Vagina (tissue), 2 donors: ENCODE measurements around the gene DIPK1B.

Experiments
- POLR2AphosphoS5 ChIP-seq, 2 donors: sonication (generic); formaldehyde crosslinking; IDR thresholded peaks; one replicate each; pipeline ENCODE4 v1.9.0; 2017; ENCODE audit warnings: antibody characterized with exemption in 2 of 2, mild to moderate bottlenecking in 2 of 2, low read depth in 1 of 2; ENCODE audit not compliant: insufficient read depth in 1 of 2
- TF ChIP-seq, protein P1 (sequence below), 3 experiments: fragments of 450-650 bp in 2 of 3; fragments of 200-600 bp in 1 of 3; sonication (generic) in 1 of 3; IDR thresholded peaks; one replicate each; pipeline ENCODE4 v1.5.1; 2017 to 2019; ENCODE audit warnings: antibody characterized with exemption in 3 of 3, mild to moderate bottlenecking in 2 of 3, moderate library complexity in 2 of 3

DNA sequence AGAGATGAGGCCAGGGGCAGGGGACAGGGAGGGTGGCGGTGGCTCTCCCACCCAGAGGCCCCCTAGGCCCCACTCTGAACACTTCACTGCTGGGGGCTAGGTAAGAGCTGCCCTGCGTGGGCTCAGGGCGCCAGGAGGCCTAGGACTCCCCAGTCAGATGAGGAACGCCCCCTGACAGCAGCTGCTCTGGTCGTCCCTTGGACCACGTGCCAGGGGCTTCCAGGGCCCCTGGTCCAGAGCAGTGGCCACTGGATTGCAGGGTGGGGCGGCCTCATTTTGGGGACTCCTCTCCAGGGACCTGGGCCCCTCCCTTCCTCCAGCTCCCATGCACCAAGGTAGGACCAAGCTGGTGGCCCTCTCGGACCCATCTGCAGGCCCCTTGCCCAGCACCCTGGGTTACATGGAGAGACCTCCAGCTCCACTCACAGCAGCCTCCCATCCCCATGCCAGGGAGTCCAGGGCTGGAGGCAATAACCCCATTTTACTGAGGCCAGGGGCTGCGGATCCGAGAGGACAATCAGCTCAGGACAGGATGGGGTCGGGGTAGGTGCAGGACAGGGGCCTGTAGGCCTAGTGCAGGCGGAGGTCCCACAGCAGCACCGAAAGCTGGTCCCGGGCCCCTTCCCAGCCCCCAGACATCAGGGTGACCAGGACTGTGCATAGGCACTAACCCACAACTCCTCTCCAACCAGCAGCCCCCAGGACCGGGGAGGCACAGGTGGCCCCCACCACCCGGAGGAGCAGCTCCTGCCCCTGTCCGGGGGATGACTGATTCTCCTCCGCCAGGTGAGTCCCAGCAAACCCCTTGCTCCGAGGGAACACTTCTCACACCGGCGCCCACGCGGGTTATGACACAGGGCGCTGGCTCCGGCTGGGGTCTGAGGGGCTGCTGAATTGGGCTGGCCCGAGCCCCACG lies 48.1 kb upstream of the DIPK1B start:
- TF ChIP-seq, protein P1, sequence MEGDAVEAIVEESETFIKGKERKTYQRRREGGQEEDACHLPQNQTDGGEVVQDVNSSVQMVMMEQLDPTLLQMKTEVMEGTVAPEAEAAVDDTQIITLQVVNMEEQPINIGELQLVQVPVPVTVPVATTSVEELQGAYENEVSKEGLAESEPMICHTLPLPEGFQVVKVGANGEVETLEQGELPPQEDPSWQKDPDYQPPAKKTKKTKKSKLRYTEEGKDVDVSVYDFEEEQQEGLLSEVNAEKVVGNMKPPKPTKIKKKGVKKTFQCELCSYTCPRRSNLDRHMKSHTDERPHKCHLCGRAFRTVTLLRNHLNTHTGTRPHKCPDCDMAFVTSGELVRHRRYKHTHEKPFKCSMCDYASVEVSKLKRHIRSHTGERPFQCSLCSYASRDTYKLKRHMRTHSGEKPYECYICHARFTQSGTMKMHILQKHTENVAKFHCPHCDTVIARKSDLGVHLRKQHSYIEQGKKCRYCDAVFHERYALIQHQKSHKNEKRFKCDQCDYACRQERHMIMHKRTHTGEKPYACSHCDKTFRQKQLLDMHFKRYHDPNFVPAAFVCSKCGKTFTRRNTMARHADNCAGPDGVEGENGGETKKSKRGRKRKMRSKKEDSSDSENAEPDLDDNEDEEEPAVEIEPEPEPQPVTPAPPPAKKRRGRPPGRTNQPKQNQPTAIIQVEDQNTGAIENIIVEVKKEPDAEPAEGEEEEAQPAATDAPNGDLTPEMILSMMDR (IDR thresholded peaks at IDR 0.05) = no peak
- TF ChIP-seq POLR2AphosphoS5 (IDR thresholded peaks at IDR 0.05; ENCODE audit: insufficient read depth in 1 of 2, low read depth in 1 of 2) = no peak
